Subcutaneous adipose tissue (tissue), 4 donors: ENCODE results near the gene ACOT7. TPM values are rescaled to one million over a fixed set of nuclear protein-coding genes. Genes with fewer than 3 reads are reported as not detected.

Source experiments
- CTCF ChIP-seq: fragments of 450-650 bp; IDR thresholded peaks from one replicate; pipeline ENCODE4 v1.5.1; 2016; ENCODE audit warnings: low read depth, mild to moderate bottlenecking, control low read depth, antibody characterized with exemption, moderate library complexity
- total RNA-seq, 4 donors: library from RNA; depleted of rRNA; stranded (reverse); fragments of >200 nt; gene quantifications; one replicate each; pipeline ENCODE4 v1.1.0, GENCODE V29; 2016

ACOT7 gene
- total RNA-seq, 4 donors from 2014 or later: 7.5 to 14.3 (median 9.8) TPM

GRCh38 chr1:6246497-6247467 is 146.8 kb downstream of the ACOT7 start:
- TF ChIP-seq CTCF: no peak

GRCh38 chr1:6245869-6246496 is 147.6 kb downstream of the ACOT7 start:
- no peak for TF ChIP-seq CTCF

GRCh38 chr1:6245086-6245868 is 148.3 kb downstream of the ACOT7 start:
- no peak for TF ChIP-seq CTCF

GRCh38 chr1:6244401-6245049 is 149.0 kb downstream of the ACOT7 start:
- TF ChIP-seq CTCF: no peak

GRCh38 chr1:6243993-6244392 is 149.6 kb downstream of the ACOT7 start, which contains the start of gene HES3:
HES3 (plus strand) TSS chr1:6244179; CDS start chr1:6244366, 187 bp downstream.
- TF ChIP-seq CTCF: no peak

GRCh38 chr1:6243053-6243834 is 150.3 kb downstream of the ACOT7 start:
- no peak for TF ChIP-seq CTCF
